H9 (cell line): Measurements from ENCODE around the gene DCAF8. TPM values are rescaled to one million over a fixed set of nuclear protein-coding genes. Genes with fewer than 3 reads are reported as not detected.

Experiments used
- DNase-seq: peaks from one replicate; pipeline ENCODE4 v3.0.0-alpha.2; 2017
- H2AFZ ChIP-seq: one replicate; pipeline ENCODE4 v1.6.1; 2013; ENCODE audit warnings: mild to moderate bottlenecking, low read length, control low read depth, moderate library complexity
- H2AK5ac ChIP-seq: 2 replicates; pipeline ENCODE4 v1.6.1; 2013; ENCODE audit warnings: low read length, control low read depth, mixed read lengths; ENCODE audit not compliant: insufficient read length
- H2BK120ac ChIP-seq: one replicate; pipeline ENCODE4 v1.6.1; 2013; ENCODE audit warnings: low read depth, mild to moderate bottlenecking, low read length, control low read depth, inconsistent platforms; ENCODE audit not compliant: poor library complexity, severe bottlenecking
- H2BK12ac ChIP-seq: 2 replicates; pipeline ENCODE4 v1.6.1; 2013; ENCODE audit warnings: low read length, control low read depth, mixed read lengths, low read depth; ENCODE audit not compliant: insufficient read length
- H2BK15ac ChIP-seq: 2 replicates; pipeline ENCODE4 v1.6.1; 2013; ENCODE audit warnings: low read depth, low read length, control low read depth
- H2BK20ac ChIP-seq: one replicate; pipeline ENCODE4 v1.6.1; 2013; ENCODE audit warnings: low read depth, mild to moderate bottlenecking, low read length, control low read depth, inconsistent platforms; ENCODE audit not compliant: poor library complexity, severe bottlenecking
- H2BK5ac ChIP-seq: 2 replicates; pipeline ENCODE4 v1.6.1; 2013; ENCODE audit warnings: low read length, control low read depth, mixed read lengths; ENCODE audit not compliant: insufficient read length
- H3K14ac ChIP-seq: 2 replicates; pipeline ENCODE4 v1.6.1; 2013; ENCODE audit warnings: low read length, control low read depth; ENCODE audit not compliant: insufficient read depth
- H3K18ac ChIP-seq: 2 replicates; pipeline ENCODE4 v1.6.1; 2013; ENCODE audit warnings: low read depth, mild to moderate bottlenecking, mixed read lengths, low read length, control low read depth; ENCODE audit not compliant: insufficient read length
- H3K23ac ChIP-seq: 2 replicates; pipeline ENCODE4 v1.6.1; 2013; ENCODE audit warnings: low read length, control low read depth, mixed read lengths, low read depth; ENCODE audit not compliant: insufficient read length
- H3K23me2 ChIP-seq: 2 replicates; pipeline ENCODE4 v1.6.1; 2013; ENCODE audit warnings: low read depth, mild to moderate bottlenecking, mixed read lengths, low read length, control low read depth; ENCODE audit not compliant: insufficient read length, poor library complexity, severe bottlenecking
- H3K27ac ChIP-seq: 2 replicates; pipeline ENCODE4 v1.5.1; 2013; ENCODE audit warnings: low read length, control low read depth, mixed read lengths, low read depth; ENCODE audit not compliant: insufficient read length
- H3K27me3 ChIP-seq: 2 replicates; pipeline ENCODE4 v1.6.1; 2013; ENCODE audit warnings: low read length, control low read depth, inconsistent platforms; ENCODE audit not compliant: insufficient read depth
- H3K4ac ChIP-seq: 2 replicates; pipeline ENCODE4 v1.6.1; 2013; ENCODE audit warnings: low read depth, mild to moderate bottlenecking, control low read depth, inconsistent platforms, low read length, moderate library complexity
- H3K4me1 ChIP-seq: 2 replicates; pipeline ENCODE4 v1.6.1; 2013; ENCODE audit warnings: low read length, control low read depth, inconsistent platforms; ENCODE audit not compliant: insufficient read depth
- H3K4me2 ChIP-seq: 2 replicates; pipeline ENCODE4 v1.6.1; 2013; ENCODE audit warnings: low read length, control low read depth, mixed read lengths; ENCODE audit not compliant: insufficient read length, insufficient read depth
- H3K56ac ChIP-seq: 2 replicates; pipeline ENCODE4 v1.6.1; 2013; ENCODE audit warnings: low read depth, mild to moderate bottlenecking, mixed read lengths, low read length, control low read depth; ENCODE audit not compliant: insufficient read length
- H3K79me1 ChIP-seq: 2 replicates; pipeline ENCODE4 v1.6.1; 2013; ENCODE audit warnings: low read depth, mild to moderate bottlenecking, moderate library complexity, low read length, control low read depth, inconsistent platforms; ENCODE audit not compliant: insufficient read depth, poor library complexity, severe bottlenecking
- H3K79me2 ChIP-seq: 2 replicates; pipeline ENCODE4 v1.6.1; 2013; ENCODE audit warnings: low read length, control low read depth, inconsistent platforms; ENCODE audit not compliant: insufficient read depth
- H3K9ac ChIP-seq: 2 replicates; pipeline ENCODE4 v1.6.1; 2013; ENCODE audit warnings: low read length, control low read depth, mixed read lengths; ENCODE audit not compliant: insufficient read length; ENCODE audit errors: extremely low read depth
- H3K9me3 ChIP-seq: one replicate; pipeline ENCODE4 v1.6.1; 2013; ENCODE audit warnings: low read depth, low read length, inconsistent platforms; ENCODE audit not compliant: control insufficient read depth
- H3T11ph ChIP-seq: one replicate; pipeline ENCODE4 v1.6.1; 2013; ENCODE audit warnings: mild to moderate bottlenecking, low read length, control low read depth, inconsistent platforms
- H4K20me1 ChIP-seq: one replicate; pipeline ENCODE4 v1.6.1; 2013; ENCODE audit not compliant: control insufficient read depth, insufficient read length, insufficient read depth
- H4K5ac ChIP-seq: 2 replicates; pipeline ENCODE4 v1.6.1; 2013; ENCODE audit warnings: low read depth, mild to moderate bottlenecking, mixed read lengths, low read length, control low read depth; ENCODE audit not compliant: insufficient read length
- H4K8ac ChIP-seq: replicated peaks from 2 replicates; pipeline ENCODE4 v1.6.1; 2013; ENCODE audit warnings: low read length, control low read depth, mixed read lengths, low read depth; ENCODE audit not compliant: insufficient read length
- H4K91ac ChIP-seq: 2 replicates; pipeline ENCODE4 v1.6.1; 2013; ENCODE audit warnings: low read depth, mild to moderate bottlenecking, moderate library complexity, mixed read lengths, low read length, control low read depth; ENCODE audit not compliant: insufficient read length
- H3K27ac Mint-ChIP-seq, 3 experiments: 2 replicates in 2 of 3; 3 replicates in 1 of 3; pipeline ENCODE4 v1.8.0; 2020 to 2021; ENCODE audit warnings: mixed read lengths in 3 of 3, mild to moderate bottlenecking in 1 of 3, moderate library complexity in 1 of 3
- H3K27me3 Mint-ChIP-seq: 2 replicates; pipeline ENCODE4 v1.8.0; 2021; ENCODE audit warnings: low read depth, mild to moderate bottlenecking, moderate library complexity, mixed read lengths
- H3K36me3 Mint-ChIP-seq, 3 experiments: 2 replicates in 2 of 3; 3 replicates in 1 of 3; pipeline ENCODE4 v1.8.0; 2020 to 2021; ENCODE audit warnings: low read depth in 3 of 3, mixed read lengths in 3 of 3; ENCODE audit not compliant: insufficient read depth in 1 of 3
- H3K4me1 Mint-ChIP-seq, 2 experiments: 2 replicates each; pipeline ENCODE4 v1.8.0; 2020; ENCODE audit warnings: mixed read lengths in 2 of 2
- H3K4me3 Mint-ChIP-seq, 2 experiments: 2 replicates in 1 of 2; 3 replicates in 1 of 2; pipeline ENCODE4 v1.8.0; 2020 to 2021; ENCODE audit warnings: mild to moderate bottlenecking in 2 of 2, mixed read lengths in 2 of 2, moderate library complexity in 1 of 2
- H3K9me3 Mint-ChIP-seq, 2 experiments: 2 replicates in 1 of 2; 3 replicates in 1 of 2; pipeline ENCODE4 v1.8.0; 2020; ENCODE audit warnings: mild to moderate bottlenecking in 2 of 2, mixed read lengths in 2 of 2, moderate library complexity in 1 of 2
- WGBS: extraction: QIAGEN DNeasy Blood & Tissue Kit; methylation state at CpG from one replicate; pipeline ENCODE4 v1.1.7; 2013; ENCODE audit warnings: missing lambda C conversion rate, low lambda C conversion rate, mixed read lengths; ENCODE audit not compliant: insufficient read length; ENCODE audit errors: extremely low coverage; 5-methylcytosine and 5-hydroxymethylcytosine counted together
- total RNA-seq: library from RNA; stranded (reverse); gene quantifications from 2 replicates; pipeline ENCODE4 v1.2.1, GENCODE V29; 2021
- TF ChIP-seq, protein P1 (sequence below): fragments of 200-600 bp; sonication (generic); conservative IDR thresholded peaks from 3 replicates; pipeline ENCODE4 v1.8.0; 2021; ENCODE audit warnings: antibody characterized with exemption, mild to moderate bottlenecking

The DCAF8 gene
- total RNA-seq, 1 experiment from 2014 or later: 106 TPM

- no peak overlapping the region for H2BK120ac ChIP-seq
- H3K4ac ChIP-seq: no peak overlapping the region
- WGBS: no CpG with 5 or more reads among the region's 4 CpGs
- no peak overlapping the region for H3K27ac ChIP-seq
- no peaks in the 10 kb centered on the region for H3K79me2 ChIP-seq
- H2AFZ ChIP-seq: no peak overlapping the region
- H3K4me2 ChIP-seq: no peak overlapping the region
- H3K27me3 ChIP-seq: no peaks in the 10 kb centered on the region
- H2BK12ac ChIP-seq: no peak overlapping the region
- no peak overlapping the region for H3K18ac ChIP-seq
- no peaks in the 10 kb centered on the region for H4K20me1 ChIP-seq
- Mint-ChIP-seq H3K4me1 (peaks cover 0 to 4% of the 10 kb centered on the region in 2 experiments; a peak in 1 of 4 replicates), H3K27me3 (peaks cover 5% of the 10 kb centered on the region; the same call in 1 of the 2 replicates), H3K36me3 (no peaks in the 10 kb centered on the region; a peak in 1 of 7 replicates), H3K27ac (no peak overlapping the region), H3K9me3 (no peaks in the 10 kb centered on the region), H3K4me3 (no peak overlapping the region)
- no peak overlapping the region for H4K5ac ChIP-seq
- TF ChIP-seq, protein P1, sequence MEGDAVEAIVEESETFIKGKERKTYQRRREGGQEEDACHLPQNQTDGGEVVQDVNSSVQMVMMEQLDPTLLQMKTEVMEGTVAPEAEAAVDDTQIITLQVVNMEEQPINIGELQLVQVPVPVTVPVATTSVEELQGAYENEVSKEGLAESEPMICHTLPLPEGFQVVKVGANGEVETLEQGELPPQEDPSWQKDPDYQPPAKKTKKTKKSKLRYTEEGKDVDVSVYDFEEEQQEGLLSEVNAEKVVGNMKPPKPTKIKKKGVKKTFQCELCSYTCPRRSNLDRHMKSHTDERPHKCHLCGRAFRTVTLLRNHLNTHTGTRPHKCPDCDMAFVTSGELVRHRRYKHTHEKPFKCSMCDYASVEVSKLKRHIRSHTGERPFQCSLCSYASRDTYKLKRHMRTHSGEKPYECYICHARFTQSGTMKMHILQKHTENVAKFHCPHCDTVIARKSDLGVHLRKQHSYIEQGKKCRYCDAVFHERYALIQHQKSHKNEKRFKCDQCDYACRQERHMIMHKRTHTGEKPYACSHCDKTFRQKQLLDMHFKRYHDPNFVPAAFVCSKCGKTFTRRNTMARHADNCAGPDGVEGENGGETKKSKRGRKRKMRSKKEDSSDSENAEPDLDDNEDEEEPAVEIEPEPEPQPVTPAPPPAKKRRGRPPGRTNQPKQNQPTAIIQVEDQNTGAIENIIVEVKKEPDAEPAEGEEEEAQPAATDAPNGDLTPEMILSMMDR: no peak
- H2BK5ac ChIP-seq: no peak overlapping the region
- H3K23ac ChIP-seq: no peak overlapping the region
- H3K23me2 ChIP-seq: no peaks in the 10 kb centered on the region
- no peak overlapping the region for H3T11ph ChIP-seq
- H4K8ac ChIP-seq: no peak overlapping the region
- H2BK20ac ChIP-seq: no peak overlapping the region
- H3K9ac ChIP-seq: no peak overlapping the region
- H2BK15ac ChIP-seq: no peak overlapping the region
- DNase-seq: no peak
- H3K14ac ChIP-seq: no peak overlapping the region
- no peaks in the 10 kb centered on the region for H3K79me1 ChIP-seq
- H3K9me3 ChIP-seq: no peaks in the 10 kb centered on the region
- no peak overlapping the region for H3K56ac ChIP-seq
- peaks cover 3% of the 10 kb centered on the region; the same call in 1 of the 2 replicates for H3K4me1 ChIP-seq
- no peak overlapping the region for H2AK5ac ChIP-seq
- H4K91ac ChIP-seq: no peak overlapping the region
Observed at GRCh38 chr1:160196143-160196542, 66.2 kb downstream of the DCAF8 start.
